SU-DHL-6 (cell line): ENCODE results near the gene EPB41L2.

ENCODE experiments used
- CTCF ChIP-seq: fragments of 200-600 bp; sonication (generic); IDR thresholded peaks from one replicate; pipeline ENCODE4 v1.5.1; 2017; ENCODE audit warnings: antibody characterized with exemption, mild to moderate bottlenecking, low read length, moderate library complexity; ENCODE audit not compliant: insufficient read depth, poor library complexity, severe bottlenecking
- EZH2phosphoT487 ChIP-seq: fragments of 200-600 bp; sonication (generic), shearing (Covaris generic); conservative IDR thresholded peaks from 2 replicates; pipeline ENCODE4 v1.6.1; 2018; ENCODE audit warnings: mild to moderate bottlenecking, antibody characterized with exemption, low read length, moderate library complexity, mixed read lengths

- no peak for TF ChIP-seq CTCF
- TF ChIP-seq EZH2phosphoT487: no peak
These were observed 268.9 kb downstream of the EPB41L2 start for GRCh38 chr6:130794010-130794697.
